ENCODE results near the gene PHOX2B.

PHOX2B gene

GRCh38 chr4:41723286-41723685 is 25.2 kb downstream of the PHOX2B start:
- no peak for DNase-seq (ENCODE audit: low read depth)
- TF ChIP-seq CTCF (conservative IDR thresholded peaks at IDR 0.05; ENCODE audit: low read depth, low read length) = no peak
- no peak overlapping the region for H3K4me3 ChIP-seq (ENCODE audit: low read length)

- no peak for DNase-seq (ENCODE audit: low read depth)
- H3K4me3 ChIP-seq (ENCODE audit: low read length) = no peak overlapping the region
- TF ChIP-seq CTCF (conservative IDR thresholded peaks at IDR 0.05; ENCODE audit: low read depth, low read length) = no peak
These were observed 26.3 kb downstream of the PHOX2B start for GRCh38 chr4:41722181-41722580.

GRCh38 chr4:41719417-41719816 is 29.1 kb downstream of the PHOX2B start:
- DNase-seq (ENCODE audit: low read depth) = no peak
- H3K4me3 ChIP-seq (ENCODE audit: low read length) = no peak overlapping the region
- TF ChIP-seq CTCF (conservative IDR thresholded peaks at IDR 0.05; ENCODE audit: low read depth, low read length) = no peak

DNA sequence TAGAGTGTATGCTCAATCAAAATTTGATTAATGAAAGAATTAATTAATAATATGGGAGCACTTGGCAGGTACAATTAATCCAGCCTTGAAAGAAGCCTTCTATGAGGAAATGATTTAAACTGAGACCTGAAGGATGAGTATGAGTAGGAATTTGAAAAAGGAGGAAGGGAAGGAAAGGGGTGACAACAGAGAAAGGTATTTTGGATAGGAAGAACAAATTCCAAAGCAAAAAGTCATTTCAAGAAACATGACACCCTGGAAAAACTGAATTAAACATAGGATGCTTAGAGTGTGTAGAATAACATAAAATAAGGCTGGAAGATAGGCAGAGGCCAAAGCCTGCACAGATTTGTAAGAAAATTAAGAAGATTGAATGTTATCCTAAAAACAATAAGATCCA is 29.6 kb downstream of the PHOX2B start:
- no peak for TF ChIP-seq CTCF (conservative IDR thresholded peaks at IDR 0.05; ENCODE audit: low read depth, low read length)
- no peak for DNase-seq (ENCODE audit: low read depth)
- no peak overlapping the region for H3K4me3 ChIP-seq (ENCODE audit: low read length)

DNA sequence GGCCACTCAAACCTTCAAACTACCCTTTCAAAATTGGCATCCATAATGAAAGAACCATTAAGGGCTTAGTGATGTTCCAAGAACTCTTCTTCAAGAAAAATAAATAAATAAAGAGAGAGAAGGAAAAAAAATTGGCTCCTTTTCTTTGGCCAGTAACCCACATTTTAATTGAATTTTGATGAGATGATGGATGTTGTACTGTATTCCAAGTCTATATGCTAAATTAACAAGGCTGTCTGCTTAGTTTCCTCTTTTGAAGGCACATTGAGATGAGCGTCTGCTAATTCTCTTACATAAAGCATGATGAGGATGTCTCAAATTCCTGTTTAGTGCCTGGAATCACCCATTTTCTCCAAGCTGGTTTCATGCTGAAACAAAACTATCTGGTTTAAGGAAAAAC is 33.4 kb downstream of the PHOX2B start:
- no peak for TF ChIP-seq CTCF (conservative IDR thresholded peaks at IDR 0.05; ENCODE audit: low read depth, low read length)
- no peak overlapping the region for H3K4me3 ChIP-seq (ENCODE audit: low read length)
- no peak for DNase-seq (ENCODE audit: low read depth)

GRCh38 chr4:41714364-41715000 is 34.0 kb downstream of the PHOX2B start:
- TF ChIP-seq CTCF (conservative IDR thresholded peaks at IDR 0.05; ENCODE audit: low read depth, low read length) = no peak
- no peak for DNase-seq (ENCODE audit: low read depth)
- H3K4me3 ChIP-seq (ENCODE audit: low read length) = no peak overlapping the region

GRCh38 chr4:41713768-41714167 is 34.8 kb downstream of the PHOX2B start:
- no peak overlapping the region for H3K4me3 ChIP-seq (ENCODE audit: low read length)
- TF ChIP-seq CTCF (conservative IDR thresholded peaks at IDR 0.05; ENCODE audit: low read depth, low read length) = no peak
- DNase-seq (ENCODE audit: low read depth) = no peak
